HEK293 (cell line): Measurements from ENCODE around the gene MARK3.

Source experiments
- CTCF ChIA-PET: fragments of 350-600 bp; formaldehyde crosslinking; extraction: SDS; loops from one replicate; lab custom pipeline; 2021; ENCODE audit warnings: antibody characterized with exemption; lab: Yijun Ruan, JAX
- POLR2A ChIA-PET: fragments of 300-600 bp; formaldehyde crosslinking; extraction: SDS; loops from one replicate; lab custom pipeline; 2020; ENCODE audit warnings: antibody characterized with exemption, inconsistent platforms; lab: Yijun Ruan, JAX
- H3K27ac ChIP-seq: fragments of 200-500 bp; sonication (Bioruptor generic); 2 replicates; pipeline ENCODE4 v1.5.1; 2014; ENCODE audit warnings: low read depth, low read length, control low read depth, inconsistent platforms; ENCODE audit errors: extremely low read depth
- H3K36me3 ChIP-seq, 2 experiments: fragments of 200-500 bp in 1 of 2; sonication (Bioruptor generic) in 1 of 2; 1 replicate in 1 of 2; 2 replicates in 1 of 2; pipeline ENCODE4 v1.5.1; 2014 to 2017; ENCODE audit warnings: inconsistent platforms in 2 of 2, low read length in 2 of 2; ENCODE audit not compliant: control insufficient read depth in 2 of 2, insufficient read depth in 1 of 2
- H3K4me1 ChIP-seq: fragments of 200-500 bp; sonication (Bioruptor generic); 2 replicates; pipeline ENCODE4 v1.5.1; 2014; ENCODE audit warnings: mild to moderate bottlenecking, low read length, inconsistent platforms; ENCODE audit not compliant: control insufficient read depth, insufficient read depth
- H3K4me3 ChIP-seq: 2 replicates; pipeline ENCODE4 v1.5.1; 2011; ENCODE audit warnings: low read depth, mild to moderate bottlenecking, control low read depth, low read length, moderate library complexity
- H3K9me3 ChIP-seq: fragments of 200-500 bp; sonication (Bioruptor generic); 2 replicates; pipeline ENCODE4 v1.5.1; 2014; ENCODE audit warnings: low read depth, low read length, inconsistent platforms; ENCODE audit not compliant: control insufficient read depth, insufficient read depth
- GLI4 ChIP-seq: fragments of 450-650 bp; formaldehyde crosslinking; IDR thresholded peaks from 2 replicates; pipeline ENCODE4 v1.5.1; 2016; ENCODE audit warnings: missing biosample characterization, missing genetic modification characterization
- KLF1 ChIP-seq: fragments of 450-650 bp; formaldehyde crosslinking; IDR thresholded peaks from 2 replicates; pipeline ENCODE4 v1.5.1; 2016; ENCODE audit warnings: missing biosample characterization, missing genetic modification characterization
- KLF16 ChIP-seq: fragments of 450-650 bp; formaldehyde crosslinking; IDR thresholded peaks from 2 replicates; pipeline ENCODE4 v1.5.1; 2017; ENCODE audit warnings: missing biosample characterization, missing genetic modification characterization
- SCRT2 ChIP-seq: fragments of 450-650 bp; formaldehyde crosslinking; IDR thresholded peaks from 2 replicates; pipeline ENCODE4 v1.5.1; 2016; ENCODE audit warnings: missing biosample characterization, missing genetic modification characterization
- ZFHX2 ChIP-seq: fragments of 450-650 bp; formaldehyde crosslinking; conservative IDR thresholded peaks from 2 replicates; pipeline ENCODE4 v1.5.1; 2016; ENCODE audit warnings: missing biosample characterization, missing genetic modification characterization
- ZNF157 ChIP-seq: fragments of 450-650 bp; formaldehyde crosslinking; IDR thresholded peaks from 2 replicates; pipeline ENCODE4 v1.5.1; 2016; ENCODE audit warnings: missing biosample characterization, missing genetic modification characterization
- ZNF184 ChIP-seq: fragments of 450-650 bp; IDR thresholded peaks from 2 replicates; pipeline ENCODE4 v1.5.1; 2018; ENCODE audit warnings: missing biosample characterization, mild to moderate bottlenecking, missing genetic modification characterization
- ZNF221 ChIP-seq: fragments of 450-650 bp; formaldehyde crosslinking; IDR thresholded peaks from 2 replicates; pipeline ENCODE4 v1.5.1; 2017; ENCODE audit warnings: missing biosample characterization, missing genetic modification characterization, borderline replicate concordance
- ZNF514 ChIP-seq: fragments of 450-650 bp; formaldehyde crosslinking; IDR thresholded peaks from 2 replicates; pipeline ENCODE4 v1.5.1; 2016; ENCODE audit warnings: missing biosample characterization, missing genetic modification characterization
- ZNF549 ChIP-seq: fragments of 450-650 bp; IDR thresholded peaks from 2 replicates; pipeline ENCODE4 v1.5.1; 2018; ENCODE audit warnings: missing biosample characterization, missing genetic modification characterization, mild to moderate bottlenecking, inconsistent platforms, moderate library complexity
- ZNF558 ChIP-seq: fragments of 450-650 bp; formaldehyde crosslinking; IDR thresholded peaks from 2 replicates; pipeline ENCODE4 v1.5.1; 2016; ENCODE audit warnings: missing biosample characterization, missing genetic modification characterization
- ZNF585B ChIP-seq: fragments of 450-650 bp; formaldehyde crosslinking; IDR thresholded peaks from 2 replicates; pipeline ENCODE4 v1.5.1; 2016; ENCODE audit warnings: missing biosample characterization, missing genetic modification characterization
- ZNF830 ChIP-seq: fragments of 450-650 bp; IDR thresholded peaks from 2 replicates; pipeline ENCODE4 v1.5.0; 2018; ENCODE audit warnings: missing biosample characterization, missing genetic modification characterization, low read depth, mild to moderate bottlenecking, moderate library complexity
- TF ChIP-seq, protein P1 (sequence below): fragments of 450-650 bp; formaldehyde crosslinking; IDR thresholded peaks from 2 replicates; pipeline ENCODE4 v1.5.0; 2017; ENCODE audit warnings: missing biosample characterization, missing genetic modification characterization, borderline replicate concordance
- TF ChIP-seq, protein P2 (sequence below): fragments of 450-650 bp; formaldehyde crosslinking; IDR thresholded peaks from 2 replicates; pipeline ENCODE4 v1.5.1; 2016; ENCODE audit warnings: missing biosample characterization, missing genetic modification characterization
- TF ChIP-seq, protein P3 (sequence below): sonication (generic); formaldehyde crosslinking; IDR thresholded peaks from 2 replicates; pipeline ENCODE4 v1.8.1; 2022; ENCODE audit warnings: mild to moderate bottlenecking, moderate library complexity, missing genetic modification reagents
- TF ChIP-seq, protein P4 (sequence below): fragments of 450-650 bp; formaldehyde crosslinking; IDR thresholded peaks from 2 replicates; pipeline ENCODE4 v1.5.1; 2017; ENCODE audit warnings: missing biosample characterization, missing genetic modification characterization
- TF ChIP-seq, protein P5 (sequence below): fragments of 450-650 bp; formaldehyde crosslinking; IDR thresholded peaks from 2 replicates; pipeline ENCODE4 v1.5.1; 2016; ENCODE audit warnings: missing biosample characterization, missing genetic modification characterization
- TF ChIP-seq, protein P6 (sequence below): fragments of 450-650 bp; formaldehyde crosslinking; IDR thresholded peaks from 2 replicates; pipeline ENCODE4 v1.5.1; 2016; ENCODE audit warnings: missing biosample characterization, missing genetic modification characterization

Gene MARK3

DNA sequence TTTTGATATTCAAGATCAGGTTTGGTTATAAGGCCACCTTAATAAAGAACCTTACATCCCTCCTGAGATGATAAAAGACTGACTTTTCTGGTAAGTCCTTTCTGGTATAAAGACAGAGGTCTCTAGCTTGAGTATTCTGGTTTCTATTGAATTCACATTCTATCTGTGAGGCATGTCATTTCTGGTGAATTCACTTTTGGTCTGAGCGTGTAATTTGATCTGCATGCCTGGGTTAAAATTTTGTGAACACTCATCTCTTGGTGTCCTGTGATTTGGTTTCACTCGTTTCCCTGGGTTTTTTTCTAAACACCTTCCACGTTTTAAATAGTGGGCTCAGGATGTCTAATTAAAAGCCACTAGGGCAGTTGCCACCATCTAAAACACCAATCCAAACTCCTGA, 38.9 kb upstream of the MARK3 start (continued):
- TF ChIP-seq ZNF830 (tag by site-specific recombination) (no peak), ZNF184 (tag by site-specific recombination) (no peak), ZNF157 (tag by site-specific recombination) (no peak), KLF1 (no peak), ZNF585B (no peak)
- TF ChIP-seq, protein P1, sequence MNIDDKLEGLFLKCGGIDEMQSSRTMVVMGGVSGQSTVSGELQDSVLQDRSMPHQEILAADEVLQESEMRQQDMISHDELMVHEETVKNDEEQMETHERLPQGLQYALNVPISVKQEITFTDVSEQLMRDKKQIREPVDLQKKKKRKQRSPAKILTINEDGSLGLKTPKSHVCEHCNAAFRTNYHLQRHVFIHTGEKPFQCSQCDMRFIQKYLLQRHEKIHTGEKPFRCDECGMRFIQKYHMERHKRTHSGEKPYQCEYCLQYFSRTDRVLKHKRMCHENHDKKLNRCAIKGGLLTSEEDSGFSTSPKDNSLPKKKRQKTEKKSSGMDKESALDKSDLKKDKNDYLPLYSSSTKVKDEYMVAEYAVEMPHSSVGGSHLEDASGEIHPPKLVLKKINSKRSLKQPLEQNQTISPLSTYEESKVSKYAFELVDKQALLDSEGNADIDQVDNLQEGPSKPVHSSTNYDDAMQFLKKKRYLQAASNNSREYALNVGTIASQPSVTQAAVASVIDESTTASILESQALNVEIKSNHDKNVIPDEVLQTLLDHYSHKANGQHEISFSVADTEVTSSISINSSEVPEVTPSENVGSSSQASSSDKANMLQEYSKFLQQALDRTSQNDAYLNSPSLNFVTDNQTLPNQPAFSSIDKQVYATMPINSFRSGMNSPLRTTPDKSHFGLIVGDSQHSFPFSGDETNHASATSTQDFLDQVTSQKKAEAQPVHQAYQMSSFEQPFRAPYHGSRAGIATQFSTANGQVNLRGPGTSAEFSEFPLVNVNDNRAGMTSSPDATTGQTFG (tag by site-specific recombination), result no peak

DNA sequence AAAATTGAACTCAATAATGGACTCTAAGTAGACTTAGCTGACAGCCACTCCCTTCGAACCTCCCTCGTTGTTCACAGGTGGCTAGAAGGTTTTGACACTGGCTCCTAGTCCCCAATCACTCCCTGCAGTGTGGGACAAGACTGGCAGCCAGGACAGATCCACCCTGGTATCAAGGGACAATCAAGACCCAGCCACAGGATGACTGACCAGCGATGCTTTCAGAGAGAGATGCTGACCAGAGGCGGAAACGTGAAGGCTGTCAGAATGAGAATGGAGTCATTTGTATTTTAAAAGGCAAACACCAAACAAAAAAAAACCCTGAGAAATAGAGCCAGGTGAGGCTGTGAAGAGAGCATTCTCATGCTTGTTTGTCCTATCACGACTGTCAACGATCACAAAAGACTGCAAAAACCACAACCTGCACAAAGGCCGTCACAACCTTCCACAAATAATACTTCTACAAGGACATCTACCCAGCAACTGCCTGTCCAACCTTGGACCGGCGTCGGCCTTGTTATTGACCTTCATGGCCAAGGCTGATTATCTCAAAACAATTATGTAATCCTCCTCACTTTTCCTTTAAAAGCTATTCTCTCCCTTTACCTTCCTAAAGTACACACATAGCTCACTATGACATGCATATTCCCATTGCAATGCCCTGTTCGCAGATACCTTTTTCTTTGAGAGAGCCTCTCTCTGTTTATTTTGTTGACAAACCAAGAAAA, 38.0 kb upstream of the MARK3 start:
- TF ChIP-seq SCRT2 (tag by site-specific recombination) (0 out of 2 replicates have a peak, but pooled peaks have one; percentile 17), ZNF514 (no peak), ZNF558 (tag by site-specific recombination) (peak; percentile 58; the same call in 1 of the 2 replicates)
- POLR2A ChIA-PET, result interaction anchor here (5.0 kb wide), 1 partner anchor 12 kb away, joined by 46 read pairs; the partner anchor contains the start of gene EIF5
- H3K9me3 ChIP-seq, result no peaks in the 10 kb centered on the region
- H3K36me3 ChIP-seq, result peaks cover 6 to 23% of the 10 kb centered on the region in 2 experiments; a peak in 2 of 3 replicates
- CTCF ChIA-PET, result interaction anchor here (1.0 kb wide), 1 partner anchor 15 kb away, joined by 3 read pairs; no protein-coding TSS in a partner anchor
- H3K4me3 ChIP-seq, result no peak overlapping the region
- H3K4me1 ChIP-seq, result no peaks in the 10 kb centered on the region
- no peak overlapping the region for H3K27ac ChIP-seq

DNA sequence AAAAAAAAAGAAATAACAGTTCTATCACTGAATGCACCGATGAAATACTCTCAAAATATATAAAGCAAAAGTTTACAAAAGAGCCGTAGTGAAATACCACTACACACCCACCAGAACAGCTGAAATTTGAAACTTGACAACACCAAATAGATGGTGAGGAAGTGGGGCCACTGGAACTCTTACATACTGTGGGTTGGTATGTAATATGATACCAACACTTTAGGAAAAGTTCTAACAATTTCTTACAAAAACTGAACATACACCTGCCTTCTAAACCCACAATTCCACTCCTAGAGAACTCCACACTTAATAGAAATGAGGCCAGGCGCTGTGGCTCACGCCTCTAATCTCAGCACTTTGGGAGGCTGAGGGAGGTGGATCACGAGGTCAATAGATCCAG, 37.1 kb upstream of the MARK3 start:
- CTCF ChIA-PET, result interaction anchor here (1.0 kb wide), 1 partner anchor 14 kb away, joined by 3 read pairs; no protein-coding TSS in a partner anchor
- Histone ChIP-seq H3K27ac (no peak overlapping the region), H3K36me3 (peaks cover 0 to 14% of the 10 kb centered on the region in 2 experiments; a peak in 1 of 3 replicates), H3K4me3 (no peak overlapping the region), H3K9me3 (no peaks in the 10 kb centered on the region), H3K4me1 (no peaks in the 10 kb centered on the region)
- POLR2A ChIA-PET, result no interaction called here
- TF ChIP-seq ZFHX2 (tag by site-specific recombination) (peak; percentile 34), KLF16 (no peak), ZNF221 (tag by site-specific recombination) (no peak), GLI4 (no peak), ZNF549 (tag by site-specific recombination) (no peak)
- TF ChIP-seq, protein P2, sequence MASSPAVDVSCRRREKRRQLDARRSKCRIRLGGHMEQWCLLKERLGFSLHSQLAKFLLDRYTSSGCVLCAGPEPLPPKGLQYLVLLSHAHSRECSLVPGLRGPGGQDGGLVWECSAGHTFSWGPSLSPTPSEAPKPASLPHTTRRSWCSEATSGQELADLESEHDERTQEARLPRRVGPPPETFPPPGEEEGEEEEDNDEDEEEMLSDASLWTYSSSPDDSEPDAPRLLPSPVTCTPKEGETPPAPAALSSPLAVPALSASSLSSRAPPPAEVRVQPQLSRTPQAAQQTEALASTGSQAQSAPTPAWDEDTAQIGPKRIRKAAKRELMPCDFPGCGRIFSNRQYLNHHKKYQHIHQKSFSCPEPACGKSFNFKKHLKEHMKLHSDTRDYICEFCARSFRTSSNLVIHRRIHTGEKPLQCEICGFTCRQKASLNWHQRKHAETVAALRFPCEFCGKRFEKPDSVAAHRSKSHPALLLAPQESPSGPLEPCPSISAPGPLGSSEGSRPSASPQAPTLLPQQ (tag by site-specific recombination), result peak; percentile 71
- TF ChIP-seq, protein P3, sequence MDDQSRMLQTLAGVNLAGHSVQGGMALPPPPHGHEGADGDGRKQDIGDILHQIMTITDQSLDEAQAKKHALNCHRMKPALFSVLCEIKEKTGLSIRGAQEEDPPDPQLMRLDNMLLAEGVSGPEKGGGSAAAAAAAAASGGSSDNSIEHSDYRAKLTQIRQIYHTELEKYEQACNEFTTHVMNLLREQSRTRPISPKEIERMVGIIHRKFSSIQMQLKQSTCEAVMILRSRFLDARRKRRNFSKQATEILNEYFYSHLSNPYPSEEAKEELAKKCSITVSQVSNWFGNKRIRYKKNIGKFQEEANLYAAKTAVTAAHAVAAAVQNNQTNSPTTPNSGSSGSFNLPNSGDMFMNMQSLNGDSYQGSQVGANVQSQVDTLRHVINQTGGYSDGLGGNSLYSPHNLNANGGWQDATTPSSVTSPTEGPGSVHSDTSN, result no peak
- TF ChIP-seq, protein P4, sequence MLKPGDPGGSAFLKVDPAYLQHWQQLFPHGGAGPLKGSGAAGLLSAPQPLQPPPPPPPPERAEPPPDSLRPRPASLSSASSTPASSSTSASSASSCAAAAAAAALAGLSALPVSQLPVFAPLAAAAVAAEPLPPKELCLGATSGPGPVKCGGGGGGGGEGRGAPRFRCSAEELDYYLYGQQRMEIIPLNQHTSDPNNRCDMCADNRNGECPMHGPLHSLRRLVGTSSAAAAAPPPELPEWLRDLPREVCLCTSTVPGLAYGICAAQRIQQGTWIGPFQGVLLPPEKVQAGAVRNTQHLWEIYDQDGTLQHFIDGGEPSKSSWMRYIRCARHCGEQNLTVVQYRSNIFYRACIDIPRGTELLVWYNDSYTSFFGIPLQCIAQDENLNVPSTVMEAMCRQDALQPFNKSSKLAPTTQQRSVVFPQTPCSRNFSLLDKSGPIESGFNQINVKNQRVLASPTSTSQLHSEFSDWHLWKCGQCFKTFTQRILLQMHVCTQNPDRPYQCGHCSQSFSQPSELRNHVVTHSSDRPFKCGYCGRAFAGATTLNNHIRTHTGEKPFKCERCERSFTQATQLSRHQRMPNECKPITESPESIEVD, result peak; percentile 34; the same call in 1 of the 2 replicates
- TF ChIP-seq, protein P5, sequence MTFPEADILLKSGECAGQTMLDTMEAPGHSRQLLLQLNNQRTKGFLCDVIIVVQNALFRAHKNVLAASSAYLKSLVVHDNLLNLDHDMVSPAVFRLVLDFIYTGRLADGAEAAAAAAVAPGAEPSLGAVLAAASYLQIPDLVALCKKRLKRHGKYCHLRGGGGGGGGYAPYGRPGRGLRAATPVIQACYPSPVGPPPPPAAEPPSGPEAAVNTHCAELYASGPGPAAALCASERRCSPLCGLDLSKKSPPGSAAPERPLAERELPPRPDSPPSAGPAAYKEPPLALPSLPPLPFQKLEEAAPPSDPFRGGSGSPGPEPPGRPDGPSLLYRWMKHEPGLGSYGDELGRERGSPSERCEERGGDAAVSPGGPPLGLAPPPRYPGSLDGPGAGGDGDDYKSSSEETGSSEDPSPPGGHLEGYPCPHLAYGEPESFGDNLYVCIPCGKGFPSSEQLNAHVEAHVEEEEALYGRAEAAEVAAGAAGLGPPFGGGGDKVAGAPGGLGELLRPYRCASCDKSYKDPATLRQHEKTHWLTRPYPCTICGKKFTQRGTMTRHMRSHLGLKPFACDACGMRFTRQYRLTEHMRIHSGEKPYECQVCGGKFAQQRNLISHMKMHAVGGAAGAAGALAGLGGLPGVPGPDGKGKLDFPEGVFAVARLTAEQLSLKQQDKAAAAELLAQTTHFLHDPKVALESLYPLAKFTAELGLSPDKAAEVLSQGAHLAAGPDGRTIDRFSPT (tag by site-specific recombination), result no peak
- TF ChIP-seq, protein P6, sequence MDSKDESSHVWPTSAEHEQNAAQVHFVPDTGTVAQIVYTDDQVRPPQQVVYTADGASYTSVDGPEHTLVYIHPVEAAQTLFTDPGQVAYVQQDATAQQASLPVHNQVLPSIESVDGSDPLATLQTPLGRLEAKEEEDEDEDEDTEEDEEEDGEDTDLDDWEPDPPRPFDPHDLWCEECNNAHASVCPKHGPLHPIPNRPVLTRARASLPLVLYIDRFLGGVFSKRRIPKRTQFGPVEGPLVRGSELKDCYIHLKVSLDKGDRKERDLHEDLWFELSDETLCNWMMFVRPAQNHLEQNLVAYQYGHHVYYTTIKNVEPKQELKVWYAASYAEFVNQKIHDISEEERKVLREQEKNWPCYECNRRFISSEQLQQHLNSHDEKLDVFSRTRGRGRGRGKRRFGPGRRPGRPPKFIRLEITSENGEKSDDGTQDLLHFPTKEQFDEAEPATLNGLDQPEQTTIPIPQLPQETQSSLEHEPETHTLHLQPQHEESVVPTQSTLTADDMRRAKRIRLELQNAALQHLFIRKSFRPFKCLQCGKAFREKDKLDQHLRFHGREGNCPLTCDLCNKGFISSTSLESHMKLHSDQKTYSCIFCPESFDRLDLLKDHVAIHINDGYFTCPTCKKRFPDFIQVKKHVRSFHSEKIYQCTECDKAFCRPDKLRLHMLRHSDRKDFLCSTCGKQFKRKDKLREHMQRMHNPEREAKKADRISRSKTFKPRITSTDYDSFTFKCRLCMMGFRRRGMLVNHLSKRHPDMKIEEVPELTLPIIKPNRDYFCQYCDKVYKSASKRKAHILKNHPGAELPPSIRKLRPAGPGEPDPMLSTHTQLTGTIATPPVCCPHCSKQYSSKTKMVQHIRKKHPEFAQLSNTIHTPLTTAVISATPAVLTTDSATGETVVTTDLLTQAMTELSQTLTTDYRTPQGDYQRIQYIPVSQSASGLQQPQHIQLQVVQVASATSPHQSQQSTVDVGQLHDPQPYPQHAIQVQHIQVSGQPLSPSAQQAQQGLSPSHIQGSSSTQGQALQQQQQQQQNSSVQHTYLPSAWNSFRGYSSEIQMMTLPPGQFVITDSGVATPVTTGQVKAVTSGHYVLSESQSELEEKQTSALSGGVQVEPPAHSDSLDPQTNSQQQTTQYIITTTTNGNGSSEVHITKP (tag by site-specific recombination), result peak; percentile 63
